ENCODE measurements around the gene VSTM2L. TPM values are rescaled to one million over a fixed set of nuclear protein-coding genes. Genes with fewer than 3 reads are reported as not detected.

The VSTM2L gene
- polyA plus RNA-seq, 1 of the 3 experiments (the other 2 are of a cell fraction) = 5.1 TPM

DNA sequence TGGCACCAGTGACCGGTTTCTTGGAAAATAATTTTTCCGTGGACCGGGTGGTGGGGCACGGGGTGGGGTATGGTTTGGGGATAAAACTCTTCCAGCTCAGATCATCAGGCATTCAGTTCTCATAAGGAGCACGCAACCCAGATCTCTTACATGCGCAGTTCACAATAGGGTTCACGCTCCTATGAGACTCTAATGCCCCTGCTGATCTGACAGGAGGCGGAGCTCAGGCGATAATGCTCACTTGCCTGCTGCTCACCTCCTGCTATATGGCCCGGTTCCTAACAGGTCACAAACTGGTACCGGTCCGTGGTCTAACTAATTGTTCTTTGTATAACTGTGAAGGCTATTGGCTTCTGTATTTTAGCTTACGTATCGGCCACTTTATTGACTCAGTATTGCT lies 51.7 kb downstream of the VSTM2L start:
- ChIA-PET POLR2A (no interaction called here), CTCF (interaction anchor here (1.2 to 1.8 kb wide), 2 partner anchors 9 to 33 kb away, joined by 5 read pairs; no protein-coding TSS in a partner anchor)
- Histone ChIP-seq H4K20me1 (ENCODE audit: insufficient read depth) (no peaks in the 10 kb centered on the region), H3K27ac (ENCODE audit: low read depth in 2 of 2, low read length in 1 of 2) (no peak overlapping the region), H3K9me3 (no peaks in the 10 kb centered on the region), H3K36me3 (replicated peaks in 1 of 2; ENCODE audit: control insufficient read depth in 1 of 2, insufficient read depth in 2 of 2, low read length in 1 of 2) (no peaks in the 10 kb centered on the region), H3K27me3 (ENCODE audit: insufficient read depth) (no peaks in the 10 kb centered on the region), H3K9me2 (no peaks in the 10 kb centered on the region), H3K9ac (no peak overlapping the region), H3K4me3 (ENCODE audit: low read depth in 2 of 2, low read length in 1 of 2) (no peak overlapping the region), H3K4me1 (ENCODE audit: control insufficient read depth in 1 of 2, insufficient read depth in 2 of 2, low read depth in 1 of 2, low read length in 1 of 2) (peaks cover 0 to 4% of the 10 kb centered on the region in 2 experiments; a peak in 2 of 4 replicates), H3K4me2 (no peak overlapping the region), H3K79me2 (ENCODE audit: insufficient read depth) (no peaks in the 10 kb centered on the region), H3F3A (replicated peaks; ENCODE audit: insufficient read depth) (no peaks in the 10 kb centered on the region), H2AFZ (ENCODE audit: low read depth) (no peak overlapping the region)
- WGBS (ENCODE audit: low lambda C conversion rate) = 77% methylated on average over 14 of the region's 14 CpGs
- no peak for DNase-seq
- TF ChIP-seq, protein P1, sequence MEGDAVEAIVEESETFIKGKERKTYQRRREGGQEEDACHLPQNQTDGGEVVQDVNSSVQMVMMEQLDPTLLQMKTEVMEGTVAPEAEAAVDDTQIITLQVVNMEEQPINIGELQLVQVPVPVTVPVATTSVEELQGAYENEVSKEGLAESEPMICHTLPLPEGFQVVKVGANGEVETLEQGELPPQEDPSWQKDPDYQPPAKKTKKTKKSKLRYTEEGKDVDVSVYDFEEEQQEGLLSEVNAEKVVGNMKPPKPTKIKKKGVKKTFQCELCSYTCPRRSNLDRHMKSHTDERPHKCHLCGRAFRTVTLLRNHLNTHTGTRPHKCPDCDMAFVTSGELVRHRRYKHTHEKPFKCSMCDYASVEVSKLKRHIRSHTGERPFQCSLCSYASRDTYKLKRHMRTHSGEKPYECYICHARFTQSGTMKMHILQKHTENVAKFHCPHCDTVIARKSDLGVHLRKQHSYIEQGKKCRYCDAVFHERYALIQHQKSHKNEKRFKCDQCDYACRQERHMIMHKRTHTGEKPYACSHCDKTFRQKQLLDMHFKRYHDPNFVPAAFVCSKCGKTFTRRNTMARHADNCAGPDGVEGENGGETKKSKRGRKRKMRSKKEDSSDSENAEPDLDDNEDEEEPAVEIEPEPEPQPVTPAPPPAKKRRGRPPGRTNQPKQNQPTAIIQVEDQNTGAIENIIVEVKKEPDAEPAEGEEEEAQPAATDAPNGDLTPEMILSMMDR (IDR thresholded peaks at IDR 0.05) = no peak
- TF ChIP-seq FOSL2 (IDR thresholded peaks at IDR 0.05; ENCODE audit: borderline replicate concordance, low read depth) (no peak), CHD2 (IDR thresholded peaks at IDR 0.05; ENCODE audit: low read length, partially characterized antibody) (no peak)
- TF ChIP-seq, protein P2, sequence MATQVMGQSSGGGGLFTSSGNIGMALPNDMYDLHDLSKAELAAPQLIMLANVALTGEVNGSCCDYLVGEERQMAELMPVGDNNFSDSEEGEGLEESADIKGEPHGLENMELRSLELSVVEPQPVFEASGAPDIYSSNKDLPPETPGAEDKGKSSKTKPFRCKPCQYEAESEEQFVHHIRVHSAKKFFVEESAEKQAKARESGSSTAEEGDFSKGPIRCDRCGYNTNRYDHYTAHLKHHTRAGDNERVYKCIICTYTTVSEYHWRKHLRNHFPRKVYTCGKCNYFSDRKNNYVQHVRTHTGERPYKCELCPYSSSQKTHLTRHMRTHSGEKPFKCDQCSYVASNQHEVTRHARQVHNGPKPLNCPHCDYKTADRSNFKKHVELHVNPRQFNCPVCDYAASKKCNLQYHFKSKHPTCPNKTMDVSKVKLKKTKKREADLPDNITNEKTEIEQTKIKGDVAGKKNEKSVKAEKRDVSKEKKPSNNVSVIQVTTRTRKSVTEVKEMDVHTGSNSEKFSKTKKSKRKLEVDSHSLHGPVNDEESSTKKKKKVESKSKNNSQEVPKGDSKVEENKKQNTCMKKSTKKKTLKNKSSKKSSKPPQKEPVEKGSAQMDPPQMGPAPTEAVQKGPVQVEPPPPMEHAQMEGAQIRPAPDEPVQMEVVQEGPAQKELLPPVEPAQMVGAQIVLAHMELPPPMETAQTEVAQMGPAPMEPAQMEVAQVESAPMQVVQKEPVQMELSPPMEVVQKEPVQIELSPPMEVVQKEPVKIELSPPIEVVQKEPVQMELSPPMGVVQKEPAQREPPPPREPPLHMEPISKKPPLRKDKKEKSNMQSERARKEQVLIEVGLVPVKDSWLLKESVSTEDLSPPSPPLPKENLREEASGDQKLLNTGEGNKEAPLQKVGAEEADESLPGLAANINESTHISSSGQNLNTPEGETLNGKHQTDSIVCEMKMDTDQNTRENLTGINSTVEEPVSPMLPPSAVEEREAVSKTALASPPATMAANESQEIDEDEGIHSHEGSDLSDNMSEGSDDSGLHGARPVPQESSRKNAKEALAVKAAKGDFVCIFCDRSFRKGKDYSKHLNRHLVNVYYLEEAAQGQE (IDR thresholded peaks at IDR 0.05; ENCODE audit: low read depth, low read length) = no peak

DNA sequence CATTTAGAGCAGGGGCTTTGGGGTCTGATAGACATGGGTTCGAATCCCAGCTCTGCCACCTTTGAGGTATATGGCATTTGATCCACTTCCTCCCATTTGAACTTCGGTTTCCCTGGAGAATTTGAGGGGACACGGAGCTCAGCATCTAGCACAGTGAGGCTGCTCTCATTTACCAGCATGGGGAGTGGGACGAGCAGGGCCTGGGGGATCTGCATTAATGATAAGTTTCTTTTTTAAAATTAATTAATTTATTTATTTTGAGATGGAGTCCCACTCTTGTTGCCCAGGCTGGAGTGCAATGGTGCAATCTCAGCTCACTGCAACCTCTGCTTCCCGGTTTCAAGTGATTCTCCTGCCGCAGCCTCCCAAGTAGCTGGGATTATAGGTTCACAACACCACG lies 52.6 kb downstream of the VSTM2L start:
- CTCF ChIA-PET = interaction anchor here (1.2 to 1.3 kb wide), 2 partner anchors 10 to 391 kb away, joined by 3 to 5 read pairs; no protein-coding TSS in a partner anchor
- Histone ChIP-seq H2AFZ (ENCODE audit: low read depth) (no peak overlapping the region), H3K27ac (ENCODE audit: low read depth in 2 of 2, low read length in 1 of 2) (no peak overlapping the region), H3K4me3 (ENCODE audit: low read depth in 2 of 2, low read length in 1 of 2) (no peak overlapping the region), H3K4me2 (no peak overlapping the region), H3K36me3 (replicated peaks in 1 of 2; ENCODE audit: control insufficient read depth in 1 of 2, insufficient read depth in 2 of 2, low read length in 1 of 2) (no peaks in the 10 kb centered on the region), H3K27me3 (ENCODE audit: insufficient read depth) (no peaks in the 10 kb centered on the region), H3K4me1 (ENCODE audit: control insufficient read depth in 1 of 2, insufficient read depth in 2 of 2, low read depth in 1 of 2, low read length in 1 of 2) (peaks cover 0 to 4% of the 10 kb centered on the region in 2 experiments; a peak in 2 of 4 replicates), H3F3A (replicated peaks; ENCODE audit: insufficient read depth) (no peaks in the 10 kb centered on the region), H3K79me2 (ENCODE audit: insufficient read depth) (no peaks in the 10 kb centered on the region), H3K9me2 (no peaks in the 10 kb centered on the region), H3K9ac (no peak overlapping the region), H4K20me1 (ENCODE audit: insufficient read depth) (no peaks in the 10 kb centered on the region), H3K9me3 (no peaks in the 10 kb centered on the region)
- no peak for DNase-seq
- TF ChIP-seq RCOR1 (IDR thresholded peaks at IDR 0.05; ENCODE audit: low read length) (no peak), GATA2 (CRISPR knock-in tag; IDR thresholded peaks at IDR 0.05) (no peak), FOXJ3 (CRISPR knock-in tag; IDR thresholded peaks at IDR 0.05) (no peak), RAD21 (IDR thresholded peaks at IDR 0.05; ENCODE audit: low read length) (no peak), RFX5 (IDR thresholded peaks at IDR 0.05; ENCODE audit: low read length) (no peak), YY1 (IDR thresholded peaks at IDR 0.05; ENCODE audit: low read depth) (no peak), JUND (IDR thresholded peaks at IDR 0.05) (no peak), FOSL2 (IDR thresholded peaks at IDR 0.05; ENCODE audit: borderline replicate concordance, low read depth) (no peak), EZH2phosphoT487 (IDR thresholded peaks at IDR 0.05; ENCODE audit: borderline replicate concordance, low read depth) (no peak), NRF1 (IDR thresholded peaks at IDR 0.05; ENCODE audit: low read depth, low read length) (no peak), CHD2 (IDR thresholded peaks at IDR 0.05; ENCODE audit: low read length, partially characterized antibody) (no peak), POLR2AphosphoS5 (IDR thresholded peaks at IDR 0.05; ENCODE audit: low read depth, low read length) (no peak), EP300 (IDR thresholded peaks at IDR 0.05; ENCODE audit: borderline replicate concordance in 1 of 2, low read depth in 1 of 2, low read length in 1 of 2) (no peak)
- TF ChIP-seq, protein P3, sequence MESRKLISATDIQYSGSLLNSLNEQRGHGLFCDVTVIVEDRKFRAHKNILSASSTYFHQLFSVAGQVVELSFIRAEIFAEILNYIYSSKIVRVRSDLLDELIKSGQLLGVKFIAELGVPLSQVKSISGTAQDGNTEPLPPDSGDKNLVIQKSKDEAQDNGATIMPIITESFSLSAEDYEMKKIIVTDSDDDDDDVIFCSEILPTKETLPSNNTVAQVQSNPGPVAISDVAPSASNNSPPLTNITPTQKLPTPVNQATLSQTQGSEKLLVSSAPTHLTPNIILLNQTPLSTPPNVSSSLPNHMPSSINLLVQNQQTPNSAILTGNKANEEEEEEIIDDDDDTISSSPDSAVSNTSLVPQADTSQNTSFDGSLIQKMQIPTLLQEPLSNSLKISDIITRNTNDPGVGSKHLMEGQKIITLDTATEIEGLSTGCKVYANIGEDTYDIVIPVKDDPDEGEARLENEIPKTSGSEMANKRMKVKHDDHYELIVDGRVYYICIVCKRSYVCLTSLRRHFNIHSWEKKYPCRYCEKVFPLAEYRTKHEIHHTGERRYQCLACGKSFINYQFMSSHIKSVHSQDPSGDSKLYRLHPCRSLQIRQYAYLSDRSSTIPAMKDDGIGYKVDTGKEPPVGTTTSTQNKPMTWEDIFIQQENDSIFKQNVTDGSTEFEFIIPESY (IDR thresholded peaks at IDR 0.05; ENCODE audit: borderline replicate concordance, low read depth) = no peak
- TF ChIP-seq, protein P2 (IDR thresholded peaks at IDR 0.05; ENCODE audit: low read depth, low read length) = no peak
- POLR2A ChIA-PET = no interaction called here
- WGBS (ENCODE audit: low lambda C conversion rate) = 49% methylated on average over 7 of the region's 7 CpGs

All from SK-N-SH (cell line).